ENCODE data around the gene PRR7. TPM values are rescaled to one million over a fixed set of nuclear protein-coding genes. Genes with fewer than 3 reads are reported as not detected.

Gene PRR7
- total and polyA plus RNA-seq, 2 of the 13 experiments (the other 11 are each of a cell fraction or from before 2014, with no cell fraction given) = 4.8 to 5.0 TPM

- peak; percentile 52; the same call in 1 of the 2 replicates for TF ChIP-seq ZHX2 (IDR thresholded peaks at IDR 0.05; ENCODE audit: low read depth)
- no peak for TF ChIP-seq ZHX2 (CRISPR knock-in tag; IDR thresholded peaks at IDR 0.05; ENCODE audit: borderline replicate concordance)
- TF ChIP-seq KIAA2018 (CRISPR knock-in tag; IDR thresholded peaks at IDR 0.05; ENCODE audit: borderline replicate concordance) = no peak
- TF ChIP-seq MIXL1 (CRISPR knock-in tag; IDR thresholded peaks at IDR 0.05) = 0 out of 2 replicates have a peak, but pooled peaks have one; percentile 30
- TF ChIP-seq ZNF567 (CRISPR knock-in tag; IDR thresholded peaks at IDR 0.05; ENCODE audit: borderline replicate concordance) = 0 out of 2 replicates have a peak, but pooled peaks have one; percentile 30
- 0 out of 2 replicates have a peak, but pooled peaks have one; percentile 1 for TF ChIP-seq ZBTB3 (CRISPR knock-in tag; IDR thresholded peaks at IDR 0.05; ENCODE audit: borderline replicate concordance, low read depth)
- peak; percentile 78 for TF ChIP-seq ZSCAN31 (CRISPR knock-in tag; IDR thresholded peaks at IDR 0.05; ENCODE audit: low read depth)
- no peak for TF ChIP-seq MIER3 (CRISPR knock-in tag; IDR thresholded peaks at IDR 0.05; ENCODE audit: borderline replicate concordance)
- peak; percentile 65 for TF ChIP-seq PHF21A (CRISPR knock-in tag; IDR thresholded peaks at IDR 0.05)
- TF ChIP-seq NR2F1 (CRISPR knock-in tag; IDR thresholded peaks at IDR 0.05) = no peak
- TF ChIP-seq RCOR2 (CRISPR knock-in tag; IDR thresholded peaks at IDR 0.05) = peak; percentile 43; the same call in 1 of the 2 replicates
- TF ChIP-seq THRA (CRISPR knock-in tag; IDR thresholded peaks at IDR 0.05; ENCODE audit: borderline replicate concordance) = peak; percentile 53; the same call in 1 of the 2 replicates
Observed at GRCh38 chr5:177455036-177455660, 8.5 kb downstream of the PRR7 start (continued).

All from HepG2 (cell line).